ENCODE data around the gene LIN52.

The LIN52 gene

GRCh38 chr14:74084277-74085046 lies at the start of gene LIN52, which contains the start of gene ALDH6A1:
TSS of gene LIN52 (plus strand) at chr14:74084956. CDS start at chr14:74084975, 19 bp downstream.
TSS of gene ALDH6A1 (minus strand) at chr14:74084453. CDS start at chr14:74084394, 59 bp downstream.
- H3K4me2 ChIP-seq (ENCODE audit: low read depth, low read length), result peak within 1 kb of the TSS; percentile 86
- peak within 1 kb of the TSS; percentile 87 for H3K9ac ChIP-seq (ENCODE audit: low read length)
- peak; percentile 96 for DNase-seq
- peaks cover 49% of the 10 kb centered on the region for H3K79me2 ChIP-seq (ENCODE audit: low read length)
- peaks cover 11% of the 10 kb centered on the region for H3K4me1 ChIP-seq (ENCODE audit: low read length)
- H4K20me1 ChIP-seq (ENCODE audit: insufficient read depth, low read length), result no peaks in the 10 kb centered on the region
- no peak for TF ChIP-seq EZH2phosphoT487 (IDR thresholded peaks at IDR 0.05; ENCODE audit: low read length)
- TF ChIP-seq CTCF (IDR thresholded peaks at IDR 0.05; ENCODE audit: low read length), result no peak
- no peak for TF ChIP-seq EZH2 (optimal IDR thresholded peaks at IDR 0.05; ENCODE audit: low read depth, low read length)
- H3K4me3 ChIP-seq (ENCODE audit: low read length), result peak within 1 kb of the TSS; percentile 89
- H3K36me3 ChIP-seq (replicated peaks; ENCODE audit: insufficient read depth, low read length), result no peaks in the 10 kb centered on the region
- H3K9me3 ChIP-seq (replicated peaks; ENCODE audit: insufficient read depth, low read length), result no peaks in the 10 kb centered on the region
- H3K9me2 ChIP-seq (replicated peaks; ENCODE audit: insufficient read depth, low read length), result no peaks in the 10 kb centered on the region
- peak within 1 kb of the TSS; percentile 61 for H2AFZ ChIP-seq (ENCODE audit: low read length)
- no peaks in the 10 kb centered on the region for H3K27me3 ChIP-seq (replicated peaks; ENCODE audit: insufficient read depth, low read length)
- H3K27ac ChIP-seq (ENCODE audit: low read length), result peak within 1 kb of the TSS; percentile 87
- H3F3A ChIP-seq (ENCODE audit: insufficient read depth, low read length), result no peaks in the 10 kb centered on the region; the same call in 1 of the 2 replicates

GRCh38 chr14:74035556-74035955 lies 49.2 kb upstream of the LIN52 start:
- H2AFZ ChIP-seq (ENCODE audit: low read length), result no peak overlapping the region
- no peaks in the 10 kb centered on the region for H3F3A ChIP-seq (ENCODE audit: insufficient read depth, low read length)
- H3K9me2 ChIP-seq (replicated peaks; ENCODE audit: insufficient read depth, low read length), result no peaks in the 10 kb centered on the region
- H4K20me1 ChIP-seq (ENCODE audit: insufficient read depth, low read length), result no peaks in the 10 kb centered on the region
- H3K9me3 ChIP-seq (replicated peaks; ENCODE audit: insufficient read depth, low read length), result no peaks in the 10 kb centered on the region
- H3K4me2 ChIP-seq (ENCODE audit: low read depth, low read length), result no peak overlapping the region
- TF ChIP-seq EZH2 (optimal IDR thresholded peaks at IDR 0.05; ENCODE audit: low read depth, low read length) (no peak), EZH2phosphoT487 (IDR thresholded peaks at IDR 0.05; ENCODE audit: low read length) (no peak), CTCF (IDR thresholded peaks at IDR 0.05; ENCODE audit: low read length) (no peak)
- no peaks in the 10 kb centered on the region for H3K79me2 ChIP-seq (ENCODE audit: low read length)
- DNase-seq, result no peak
- no peaks in the 10 kb centered on the region for H3K4me1 ChIP-seq (ENCODE audit: low read length)
- H3K36me3 ChIP-seq (replicated peaks; ENCODE audit: insufficient read depth, low read length), result no peaks in the 10 kb centered on the region
- H3K27me3 ChIP-seq (replicated peaks; ENCODE audit: insufficient read depth, low read length), result no peaks in the 10 kb centered on the region
- no peak overlapping the region for H3K9ac ChIP-seq (ENCODE audit: low read length)
- no peak overlapping the region for H3K27ac ChIP-seq (ENCODE audit: low read length)
- no peak overlapping the region for H3K4me3 ChIP-seq (ENCODE audit: low read length)

- no peak overlapping the region for H3K27ac ChIP-seq (ENCODE audit: low read length)
- DNase-seq, result peak; percentile 28
- H3K9me2 ChIP-seq (replicated peaks; ENCODE audit: insufficient read depth, low read length), result no peaks in the 10 kb centered on the region
- H3K4me1 ChIP-seq (ENCODE audit: low read length), result no peaks in the 10 kb centered on the region
- H3K36me3 ChIP-seq (replicated peaks; ENCODE audit: insufficient read depth, low read length), result no peaks in the 10 kb centered on the region
- no peak overlapping the region for H2AFZ ChIP-seq (ENCODE audit: low read length)
- H3F3A ChIP-seq (ENCODE audit: insufficient read depth, low read length), result no peaks in the 10 kb centered on the region
- no peak overlapping the region for H3K4me3 ChIP-seq (ENCODE audit: low read length)
- no peaks in the 10 kb centered on the region for H3K27me3 ChIP-seq (replicated peaks; ENCODE audit: insufficient read depth, low read length)
- H3K9me3 ChIP-seq (replicated peaks; ENCODE audit: insufficient read depth, low read length), result no peaks in the 10 kb centered on the region
- TF ChIP-seq CTCF (IDR thresholded peaks at IDR 0.05; ENCODE audit: low read length) (peak; percentile 48), EZH2 (optimal IDR thresholded peaks at IDR 0.05; ENCODE audit: low read depth, low read length) (no peak)
- no peak overlapping the region for H3K4me2 ChIP-seq (ENCODE audit: low read depth, low read length)
- H4K20me1 ChIP-seq (ENCODE audit: insufficient read depth, low read length), result no peaks in the 10 kb centered on the region
- no peak overlapping the region for H3K9ac ChIP-seq (ENCODE audit: low read length)
- no peaks in the 10 kb centered on the region for H3K79me2 ChIP-seq (ENCODE audit: low read length)
These were observed 46.5 kb upstream of the LIN52 start for GRCh38 chr14:74038020-74038859.

Measured in MM.1S (cell line).